ENCODE data around the gene TMEM244. TPM values are rescaled to one million over a fixed set of nuclear protein-coding genes. Genes with fewer than 3 reads are reported as not detected.
"Not testable (repeated sequence)": the region's sequence is repeated elsewhere in the genome, so short reads cannot be mapped to it uniquely, and the experiment has no call there.

The TMEM244 gene
- total RNA-seq, 6 experiments from 2014 or later, result not detected

- TF ChIP-seq CTCF (IDR thresholded peaks at IDR 0.05), result no peak
- no peaks in the 10 kb centered on the region; the same call in none of the 2 replicates for H3K9me3 Mint-ChIP-seq
- DNase-seq, result peak; percentile 87
- H3K4me3 Mint-ChIP-seq, result 0 out of 2 replicates have a peak overlapping the region, but pooled peaks have one; percentile 37
- H3K36me3 Mint-ChIP-seq (ENCODE audit: low read depth), result peaks cover 7% of the 10 kb centered on the region; the same call in 1 of the 2 replicates
- H3K27me3 Mint-ChIP-seq (ENCODE audit: insufficient read depth), result no peaks in the 10 kb centered on the region; the same call in none of the 2 replicates
- H3K4me1 Mint-ChIP-seq (ENCODE audit: low read depth), result peaks cover 27% of the 10 kb centered on the region
- peak overlapping the region; percentile 40; the same call in 1 of the 2 replicates for H3K27ac Mint-ChIP-seq
Measured at GRCh38 chr6:129844118-129844891, 16.8 kb downstream of the TMEM244 start.

DNA sequence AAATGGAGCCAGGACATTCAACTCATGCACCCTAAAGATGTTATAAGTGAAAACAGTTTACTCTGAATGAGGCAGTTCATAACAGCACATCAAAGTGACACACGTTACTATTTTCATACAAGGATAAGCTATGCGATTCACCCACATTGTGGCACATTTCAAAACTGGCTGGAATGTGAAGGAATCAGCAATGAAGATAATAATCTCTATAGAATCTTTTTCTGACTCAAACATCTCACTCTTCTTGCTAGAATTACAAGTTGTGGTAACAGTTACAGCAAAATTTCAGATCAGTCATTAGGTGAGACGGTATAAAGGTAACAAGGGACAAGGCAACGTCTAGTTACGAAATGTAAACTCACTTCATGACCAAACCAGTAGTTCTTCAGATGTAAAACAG lies 17.5 kb downstream of the TMEM244 start:
- no peaks in the 10 kb centered on the region; the same call in 1 of the 2 replicates for H3K9me3 Mint-ChIP-seq
- no peak for TF ChIP-seq CTCF (IDR thresholded peaks at IDR 0.05)
- peaks cover 23% of the 10 kb centered on the region for H3K4me1 Mint-ChIP-seq (ENCODE audit: low read depth)
- peak; percentile 24 for DNase-seq
- no peak overlapping the region for H3K4me3 Mint-ChIP-seq
- H3K27ac Mint-ChIP-seq, result no peak overlapping the region
- H3K27me3 Mint-ChIP-seq (ENCODE audit: insufficient read depth), result no peaks in the 10 kb centered on the region; the same call in none of the 2 replicates
- peaks cover 9% of the 10 kb centered on the region; the same call in 1 of the 2 replicates for H3K36me3 Mint-ChIP-seq (ENCODE audit: low read depth)

DNA sequence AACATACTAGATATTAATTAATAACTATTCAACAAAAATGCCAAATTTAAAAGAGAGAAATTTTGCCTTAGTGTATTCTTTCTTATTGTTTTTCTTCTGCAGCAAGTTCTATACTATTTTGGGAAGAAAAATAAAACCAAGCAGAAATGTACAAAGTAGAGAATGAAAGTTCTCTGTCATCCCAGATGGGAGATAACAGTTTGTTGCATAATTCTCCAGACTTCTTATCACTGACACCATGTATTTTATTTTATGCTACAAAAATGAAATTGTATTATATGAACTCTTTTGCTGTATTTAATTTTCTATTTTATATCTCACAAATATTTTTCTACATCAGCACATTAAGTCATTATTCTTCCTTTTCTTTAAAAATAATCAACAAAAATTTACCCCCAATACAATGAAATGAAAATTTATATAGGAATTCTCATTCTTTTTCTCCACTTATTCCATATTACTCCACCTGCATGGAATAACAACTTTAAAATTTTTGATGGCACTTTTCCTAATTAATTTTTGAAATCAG lies 18.2 kb downstream of the TMEM244 start:
- H3K4me1 Mint-ChIP-seq (ENCODE audit: low read depth), result peaks cover 23% of the 10 kb centered on the region
- H3K27ac Mint-ChIP-seq, result no peak overlapping the region
- TF ChIP-seq CTCF (IDR thresholded peaks at IDR 0.05), result no peak
- H3K27me3 Mint-ChIP-seq (ENCODE audit: insufficient read depth), result no peaks in the 10 kb centered on the region; the same call in none of the 2 replicates
- H3K36me3 Mint-ChIP-seq (ENCODE audit: low read depth), result peaks cover 15% of the 10 kb centered on the region; the same call in 1 of the 2 replicates
- H3K4me3 Mint-ChIP-seq, result no peak overlapping the region
- peaks cover 5% of the 10 kb centered on the region for H3K9me3 Mint-ChIP-seq
- no peak for DNase-seq

- DNase-seq, result no peak
- Mint-ChIP-seq H3K4me3 (no peak overlapping the region), H3K4me1 (ENCODE audit: low read depth) (peaks cover 23% of the 10 kb centered on the region), H3K27ac (no peak overlapping the region), H3K36me3 (ENCODE audit: low read depth) (peaks cover 21% of the 10 kb centered on the region; the same call in 1 of the 2 replicates), H3K9me3 (peaks cover 13% of the 10 kb centered on the region), H3K27me3 (ENCODE audit: insufficient read depth) (no peaks in the 10 kb centered on the region; the same call in none of the 2 replicates)
- TF ChIP-seq CTCF (IDR thresholded peaks at IDR 0.05), result no peak
Measured at GRCh38 chr6:129842137-129842536, 19.0 kb downstream of the TMEM244 start.

DNA sequence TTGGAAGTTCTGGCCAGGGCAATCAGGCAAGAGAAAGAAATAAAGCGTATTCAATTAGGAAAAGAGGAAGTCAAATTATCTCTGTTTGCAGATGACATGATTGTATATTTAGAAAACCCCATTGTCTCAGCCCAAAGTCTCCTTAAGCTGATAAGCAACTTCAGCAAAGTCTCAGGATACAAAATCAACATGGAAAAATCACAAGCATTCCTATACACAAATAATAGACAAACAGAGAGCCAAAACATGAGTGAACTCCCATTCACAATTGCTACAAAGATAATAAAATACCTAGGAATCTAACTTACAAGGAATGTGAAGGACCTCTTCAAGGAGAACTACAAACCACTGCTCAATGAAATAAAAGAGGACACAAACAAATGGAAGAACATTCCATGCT lies 21.6 kb downstream of the TMEM244 start:
- H3K27ac Mint-ChIP-seq; H3K27me3 Mint-ChIP-seq (ENCODE audit: insufficient read depth); DNase-seq; H3K4me3 Mint-ChIP-seq: not testable (repeated sequence)
- Mint-ChIP-seq H3K4me1 (ENCODE audit: low read depth) (peaks cover 19% of the 10 kb centered on the region), H3K9me3 (peaks cover 18% of the 10 kb centered on the region), H3K36me3 (ENCODE audit: low read depth) (peaks cover 25% of the 10 kb centered on the region; the same call in 1 of the 2 replicates)

- H3K36me3 Mint-ChIP-seq (ENCODE audit: low read depth), result peaks cover 25% of the 10 kb centered on the region; the same call in 1 of the 2 replicates
- no peak for TF ChIP-seq CTCF (IDR thresholded peaks at IDR 0.05)
- no peak overlapping the region for H3K4me3 Mint-ChIP-seq
- no peaks in the 10 kb centered on the region; the same call in 1 of the 2 replicates for H3K27me3 Mint-ChIP-seq (ENCODE audit: insufficient read depth)
- DNase-seq, result no peak
- H3K27ac Mint-ChIP-seq, result no peak overlapping the region
- peaks cover 4% of the 10 kb centered on the region; the same call in 1 of the 2 replicates for H3K4me1 Mint-ChIP-seq (ENCODE audit: low read depth)
- peaks cover 18% of the 10 kb centered on the region for H3K9me3 Mint-ChIP-seq
Measured at GRCh38 chr6:129835691-129836090, 25.4 kb downstream of the TMEM244 start.
